Measurements from ENCODE around the gene ENTPD3.

DNA sequence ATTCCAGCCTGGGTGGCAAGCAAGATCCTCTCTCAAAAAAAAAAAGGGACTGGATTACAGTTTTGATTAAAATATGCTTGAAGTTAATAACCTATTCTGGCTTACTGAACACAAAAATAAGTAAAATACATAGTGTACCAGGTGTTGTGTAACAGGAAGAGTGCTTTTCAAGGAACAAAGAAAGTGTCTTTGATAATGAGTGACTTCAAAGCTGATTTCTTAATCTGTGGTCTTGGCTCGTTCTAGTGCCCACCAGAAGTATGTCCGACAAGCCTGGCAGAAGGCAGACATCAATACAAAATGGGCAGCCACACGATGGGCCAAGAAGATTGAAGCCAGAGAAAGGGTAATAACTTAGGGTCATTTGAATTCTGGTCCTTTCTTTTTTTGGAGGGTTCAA lies 74.2 kb downstream of the ENTPD3 start:
- TF ChIP-seq PPARA (CRISPR knock-in tag; IDR thresholded peaks at IDR 0.05; ENCODE audit: borderline replicate concordance) (no peak), ZFP3 (CRISPR knock-in tag; IDR thresholded peaks at IDR 0.05) (no peak), ZNF70 (CRISPR knock-in tag; IDR thresholded peaks at IDR 0.05) (no peak), RARB (CRISPR knock-in tag; IDR thresholded peaks at IDR 0.05) (no peak), ZFP30 (CRISPR knock-in tag; IDR thresholded peaks at IDR 0.05) (no peak), CSDC2 (CRISPR knock-in tag; IDR thresholded peaks at IDR 0.05) (no peak), SNAI2 (CRISPR knock-in tag; IDR thresholded peaks at IDR 0.05) (no peak), OSR1 (CRISPR knock-in tag; IDR thresholded peaks at IDR 0.05) (no peak), ESRRG (CRISPR knock-in tag; IDR thresholded peaks at IDR 0.05) (no peak)
- TF ChIP-seq, protein P1, sequence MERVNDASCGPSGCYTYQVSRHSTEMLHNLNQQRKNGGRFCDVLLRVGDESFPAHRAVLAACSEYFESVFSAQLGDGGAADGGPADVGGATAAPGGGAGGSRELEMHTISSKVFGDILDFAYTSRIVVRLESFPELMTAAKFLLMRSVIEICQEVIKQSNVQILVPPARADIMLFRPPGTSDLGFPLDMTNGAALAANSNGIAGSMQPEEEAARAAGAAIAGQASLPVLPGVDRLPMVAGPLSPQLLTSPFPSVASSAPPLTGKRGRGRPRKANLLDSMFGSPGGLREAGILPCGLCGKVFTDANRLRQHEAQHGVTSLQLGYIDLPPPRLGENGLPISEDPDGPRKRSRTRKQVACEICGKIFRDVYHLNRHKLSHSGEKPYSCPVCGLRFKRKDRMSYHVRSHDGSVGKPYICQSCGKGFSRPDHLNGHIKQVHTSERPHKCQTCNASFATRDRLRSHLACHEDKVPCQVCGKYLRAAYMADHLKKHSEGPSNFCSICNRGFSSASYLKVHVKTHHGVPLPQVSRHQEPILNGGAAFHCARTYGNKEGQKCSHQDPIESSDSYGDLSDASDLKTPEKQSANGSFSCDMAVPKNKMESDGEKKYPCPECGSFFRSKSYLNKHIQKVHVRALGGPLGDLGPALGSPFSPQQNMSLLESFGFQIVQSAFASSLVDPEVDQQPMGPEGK (CRISPR knock-in tag; IDR thresholded peaks at IDR 0.05; ENCODE audit: borderline replicate concordance), result no peak

Measured in SK-N-SH treated with all-trans-retinoic acid at 6 μM for 48 hours (cell line).